Measurements from ENCODE around the gene ANO7.

The ANO7 gene

DNA sequence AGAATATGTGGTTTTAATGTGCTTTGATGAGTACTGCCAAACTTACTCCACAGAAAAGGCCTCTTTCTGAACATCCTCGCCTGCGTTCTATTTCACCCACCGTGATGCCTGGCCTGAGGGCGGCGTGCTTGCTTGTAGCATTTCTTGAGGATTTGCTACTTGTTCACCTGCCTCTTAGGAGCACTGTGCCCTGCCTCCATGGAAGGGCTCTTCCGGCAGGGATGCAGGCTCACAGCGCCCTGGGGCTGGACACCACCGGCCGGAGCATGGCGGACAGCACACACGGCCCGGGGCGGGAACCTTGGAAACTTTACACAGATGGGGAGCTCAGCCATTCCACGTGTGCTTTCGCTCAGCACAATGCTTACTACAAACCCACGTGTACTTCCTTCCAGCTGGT lies 37.1 kb downstream of the ANO7 start:
- TF ChIP-seq, protein P1, sequence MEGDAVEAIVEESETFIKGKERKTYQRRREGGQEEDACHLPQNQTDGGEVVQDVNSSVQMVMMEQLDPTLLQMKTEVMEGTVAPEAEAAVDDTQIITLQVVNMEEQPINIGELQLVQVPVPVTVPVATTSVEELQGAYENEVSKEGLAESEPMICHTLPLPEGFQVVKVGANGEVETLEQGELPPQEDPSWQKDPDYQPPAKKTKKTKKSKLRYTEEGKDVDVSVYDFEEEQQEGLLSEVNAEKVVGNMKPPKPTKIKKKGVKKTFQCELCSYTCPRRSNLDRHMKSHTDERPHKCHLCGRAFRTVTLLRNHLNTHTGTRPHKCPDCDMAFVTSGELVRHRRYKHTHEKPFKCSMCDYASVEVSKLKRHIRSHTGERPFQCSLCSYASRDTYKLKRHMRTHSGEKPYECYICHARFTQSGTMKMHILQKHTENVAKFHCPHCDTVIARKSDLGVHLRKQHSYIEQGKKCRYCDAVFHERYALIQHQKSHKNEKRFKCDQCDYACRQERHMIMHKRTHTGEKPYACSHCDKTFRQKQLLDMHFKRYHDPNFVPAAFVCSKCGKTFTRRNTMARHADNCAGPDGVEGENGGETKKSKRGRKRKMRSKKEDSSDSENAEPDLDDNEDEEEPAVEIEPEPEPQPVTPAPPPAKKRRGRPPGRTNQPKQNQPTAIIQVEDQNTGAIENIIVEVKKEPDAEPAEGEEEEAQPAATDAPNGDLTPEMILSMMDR (IDR thresholded peaks at IDR 0.05; ENCODE audit: low read depth, low read length, poor library complexity, severe bottlenecking) = no peak
- no peak for TF ChIP-seq EZH2phosphoT487 (IDR thresholded peaks at IDR 0.05; ENCODE audit: borderline replicate concordance, low read length)
- Histone ChIP-seq H3F3A (ENCODE audit: control insufficient read depth, insufficient read depth) (peaks cover 2% of the 10 kb centered on the region; the same call in 1 of the 2 replicates), H3K36me3 (ENCODE audit: control insufficient read depth, low read length) (peaks cover 34% of the 10 kb centered on the region), H3K79me2 (ENCODE audit: control insufficient read depth, low read length) (no peaks in the 10 kb centered on the region), H3K4me3 (ENCODE audit: low read length) (no peak overlapping the region), H4K20me1 (ENCODE audit: control insufficient read depth, insufficient read depth, low read depth, low read length) (no peaks in the 10 kb centered on the region; the same call in 1 of the 2 replicates), H3K27ac (ENCODE audit: low read depth, low read length) (no peak overlapping the region), H3K27me3 (ENCODE audit: control insufficient read depth, low read length) (no peaks in the 10 kb centered on the region), H3K9me3 (ENCODE audit: control insufficient read depth, insufficient read depth, low read length) (no peaks in the 10 kb centered on the region), H3K4me2 (ENCODE audit: low read length) (no peak overlapping the region), H3K4me1 (ENCODE audit: control insufficient read depth, low read length) (0 out of 2 replicates have a peak, but pooled peaks cover 5% of the 10 kb centered on the region), H3K9me2 (replicated peaks; ENCODE audit: control insufficient read depth, low read length) (no peaks in the 10 kb centered on the region)

DNA sequence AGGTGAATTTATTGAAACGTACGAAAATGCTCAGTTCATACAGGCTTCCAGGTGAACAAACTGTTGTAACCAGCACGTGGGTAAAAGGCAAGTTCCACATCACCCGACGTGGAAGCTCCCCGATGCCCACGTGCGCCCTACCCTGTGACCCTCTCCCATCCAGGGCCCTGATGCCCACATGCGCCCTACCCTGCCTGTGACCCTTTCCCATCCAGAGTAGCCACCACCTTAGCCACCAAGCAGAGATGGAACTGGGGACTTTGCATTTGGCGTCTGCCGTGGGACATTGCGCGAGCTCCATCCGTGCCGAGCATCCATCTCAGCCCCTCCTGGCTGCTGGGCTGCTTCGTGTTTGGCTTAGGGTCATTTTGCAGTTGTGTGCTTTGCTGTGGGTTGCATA lies 37.5 kb downstream of the ANO7 start:
- H3K4me3 ChIP-seq (ENCODE audit: low read length) = no peak overlapping the region
- no peak overlapping the region for H3K4me2 ChIP-seq (ENCODE audit: low read length)
- no peaks in the 10 kb centered on the region for H3K79me2 ChIP-seq (ENCODE audit: control insufficient read depth, low read length)
- no peaks in the 10 kb centered on the region for H3K27me3 ChIP-seq (ENCODE audit: control insufficient read depth, low read length)
- no peaks in the 10 kb centered on the region for H3K9me3 ChIP-seq (ENCODE audit: control insufficient read depth, insufficient read depth, low read length)
- no peaks in the 10 kb centered on the region; the same call in 1 of the 2 replicates for H4K20me1 ChIP-seq (ENCODE audit: control insufficient read depth, insufficient read depth, low read depth, low read length)
- H3K4me1 ChIP-seq (ENCODE audit: control insufficient read depth, low read length) = 0 out of 2 replicates have a peak, but pooled peaks cover 5% of the 10 kb centered on the region
- TF ChIP-seq EZH2phosphoT487 (IDR thresholded peaks at IDR 0.05; ENCODE audit: borderline replicate concordance, low read length) = no peak
- TF ChIP-seq, protein P1 (IDR thresholded peaks at IDR 0.05; ENCODE audit: low read depth, low read length, poor library complexity, severe bottlenecking) = no peak
- no peaks in the 10 kb centered on the region for H3K9me2 ChIP-seq (replicated peaks; ENCODE audit: control insufficient read depth, low read length)
- H3K27ac ChIP-seq (ENCODE audit: low read depth, low read length) = no peak overlapping the region
- H3K36me3 ChIP-seq (ENCODE audit: control insufficient read depth, low read length) = peaks cover 39% of the 10 kb centered on the region
- H3F3A ChIP-seq (ENCODE audit: control insufficient read depth, insufficient read depth) = peaks cover 2% of the 10 kb centered on the region; the same call in 1 of the 2 replicates

DNA sequence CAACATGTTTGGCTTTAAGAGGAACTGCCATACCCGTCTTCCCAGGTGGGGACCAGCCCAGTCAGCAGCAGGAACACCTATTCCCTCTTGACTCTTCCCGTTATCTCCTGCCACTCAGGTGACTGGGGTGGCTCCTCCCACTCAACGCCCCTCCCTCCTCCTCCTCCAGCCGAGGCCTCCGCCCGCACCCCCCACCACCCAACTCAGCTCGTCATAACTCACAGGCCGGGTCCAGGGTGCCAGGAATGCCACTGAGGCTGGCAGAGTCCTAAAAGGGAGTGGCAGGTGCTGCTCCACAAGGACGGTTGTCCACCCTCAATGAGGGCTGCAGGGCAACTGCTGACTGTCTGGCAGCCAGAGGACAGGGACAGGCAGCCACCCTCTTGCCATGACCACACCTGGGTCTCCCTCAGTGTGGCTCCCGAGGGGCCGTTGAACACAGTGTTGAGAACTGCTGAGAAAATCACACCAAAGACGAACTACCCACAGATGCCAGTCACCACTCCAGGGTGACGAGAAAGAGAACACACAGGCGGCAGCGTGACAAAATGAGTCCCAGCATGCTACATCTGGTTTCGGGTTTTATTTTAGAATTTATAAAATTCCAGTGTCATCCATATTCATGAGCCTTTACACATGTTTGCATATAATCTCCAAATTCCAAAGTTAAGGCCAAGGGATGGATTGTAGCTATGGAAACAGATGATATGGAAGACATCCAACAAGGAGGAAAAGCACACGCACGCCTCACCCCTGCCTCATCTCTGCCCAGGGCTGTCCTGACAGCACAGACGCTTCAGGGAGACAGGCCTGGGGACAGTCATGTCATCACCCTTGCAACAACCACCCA lies 38.5 kb downstream of the ANO7 start:
- H3K4me2 ChIP-seq (ENCODE audit: low read length) = no peak overlapping the region
- no peaks in the 10 kb centered on the region for H3K9me2 ChIP-seq (replicated peaks; ENCODE audit: control insufficient read depth, low read length)
- TF ChIP-seq, protein P1 (IDR thresholded peaks at IDR 0.05; ENCODE audit: low read depth, low read length, poor library complexity, severe bottlenecking) = no peak
- TF ChIP-seq EZH2phosphoT487 (IDR thresholded peaks at IDR 0.05; ENCODE audit: borderline replicate concordance, low read length) = no peak
- H3K27ac ChIP-seq (ENCODE audit: low read depth, low read length) = no peak overlapping the region
- no peaks in the 10 kb centered on the region for H3K9me3 ChIP-seq (ENCODE audit: control insufficient read depth, insufficient read depth, low read length)
- H3F3A ChIP-seq (ENCODE audit: control insufficient read depth, insufficient read depth) = peaks cover 2% of the 10 kb centered on the region; the same call in 1 of the 2 replicates
- no peaks in the 10 kb centered on the region for H3K27me3 ChIP-seq (ENCODE audit: control insufficient read depth, low read length)
- no peaks in the 10 kb centered on the region; the same call in 1 of the 2 replicates for H4K20me1 ChIP-seq (ENCODE audit: control insufficient read depth, insufficient read depth, low read depth, low read length)
- H3K4me1 ChIP-seq (ENCODE audit: control insufficient read depth, low read length) = 0 out of 2 replicates have a peak, but pooled peaks cover 5% of the 10 kb centered on the region
- H3K4me3 ChIP-seq (ENCODE audit: low read length) = no peak overlapping the region
- H3K79me2 ChIP-seq (ENCODE audit: control insufficient read depth, low read length) = no peaks in the 10 kb centered on the region
- peaks cover 45% of the 10 kb centered on the region for H3K36me3 ChIP-seq (ENCODE audit: control insufficient read depth, low read length)

All from DOHH2 (cell line).